H7 (cell line): ENCODE results near the gene ELOF1. TPM values are rescaled to one million over a fixed set of nuclear protein-coding genes. Genes with fewer than 3 reads are reported as not detected.
"Not testable (repeated sequence)": the region's sequence is repeated elsewhere in the genome, so short reads cannot be mapped to it uniquely, and the experiment has no call there.

ENCODE experiments used
- DNase-seq: peaks from one replicate; pipeline ENCODE4 v3.0.0; 2012
- H3K27me3 ChIP-seq: 2 replicates; pipeline ENCODE4 v1.6.0; 2011; ENCODE audit warnings: mild to moderate bottlenecking, low read length; ENCODE audit not compliant: control insufficient read depth, insufficient read depth
- H3K36me3 ChIP-seq: replicated peaks from 2 replicates; pipeline ENCODE4 v1.5.1; 2011; ENCODE audit warnings: low read length; ENCODE audit not compliant: control insufficient read depth, insufficient read depth
- H3K4me3 ChIP-seq: 2 replicates; pipeline ENCODE4 v1.5.1; 2011; ENCODE audit warnings: low read depth, mild to moderate bottlenecking, control low read depth, low read length, moderate library complexity; ENCODE audit not compliant: insufficient read depth
- total RNA-seq: library from RNA; depleted of rRNA; stranded (reverse); fragments of >200 nt; shearing (Covaris generic); gene quantifications from 2 replicates; pipeline ENCODE4 v1.2.3, GENCODE V29; 2014

Gene ELOF1
- total RNA-seq, 1 experiment from 2014 or later = 66.7 TPM

GRCh38 chr19:11578258-11579142, 19.5 kb upstream of the ELOF1 start:
- no peaks in the 10 kb centered on the region for H3K36me3 ChIP-seq
- H3K4me3 ChIP-seq = peak overlapping the region; percentile 41; the same call in 1 of the 2 replicates
- DNase-seq = peak; percentile 90
- H3K27me3 ChIP-seq = no peaks in the 10 kb centered on the region; the same call in 1 of the 2 replicates

- peak within 1 kb of the TSS; percentile 41; the same call in 1 of the 2 replicates for H3K4me3 ChIP-seq
- no peaks in the 10 kb centered on the region; the same call in 1 of the 2 replicates for H3K27me3 ChIP-seq
- H3K36me3 ChIP-seq = no peaks in the 10 kb centered on the region
- peak; percentile 61 for DNase-seq
These were observed 18.6 kb upstream of the ELOF1 start, which contains the start of gene ACP5 for GRCh38 chr19:11577451-11578257. Gene ACP5 (minus strand): TSS chr19:11577645. CDS start chr19:11577317, 328 bp downstream.

GRCh38 chr19:11576227-11576626, 17.2 kb upstream of the ELOF1 start:
- H3K4me3 ChIP-seq = no peak overlapping the region
- DNase-seq = peak; percentile 30
- no peaks in the 10 kb centered on the region for H3K36me3 ChIP-seq
- no peaks in the 10 kb centered on the region; the same call in 1 of the 2 replicates for H3K27me3 ChIP-seq

GRCh38 chr19:11574689-11575088, 15.7 kb upstream of the ELOF1 start:
- H3K36me3 ChIP-seq = no peaks in the 10 kb centered on the region
- no peak overlapping the region for H3K4me3 ChIP-seq
- no peaks in the 10 kb centered on the region; the same call in 1 of the 2 replicates for H3K27me3 ChIP-seq
- DNase-seq = peak; percentile 13

- not testable (repeated sequence) for DNase-seq, H3K4me3 ChIP-seq, H3K27me3 ChIP-seq, H3K36me3 ChIP-seq
These were observed 14.7 kb upstream of the ELOF1 start for GRCh38 chr19:11573763-11574162.

- H3K27me3 ChIP-seq, DNase-seq, H3K36me3 ChIP-seq, H3K4me3 ChIP-seq: not testable (repeated sequence)
These were observed 14.3 kb upstream of the ELOF1 start for GRCh38 chr19:11573354-11573753.

GRCh38 chr19:11570039-11570462, 11.0 kb upstream of the ELOF1 start:
- H3K36me3 ChIP-seq = no peaks in the 10 kb centered on the region

GRCh38 chr19:11566164-11566563, 7.1 kb upstream of the ELOF1 start:
- no peak overlapping the region for H3K4me3 ChIP-seq
- no peaks in the 10 kb centered on the region for H3K27me3 ChIP-seq
- no peaks in the 10 kb centered on the region for H3K36me3 ChIP-seq
- DNase-seq = no peak

More at GRCh38 chr19:11570039-11570462, 11.0 kb upstream of the ELOF1 start:
- DNase-seq = peak; percentile 24
- no peak overlapping the region for H3K4me3 ChIP-seq
- no peaks in the 10 kb centered on the region for H3K27me3 ChIP-seq

GRCh38 chr19:11565649-11565980, 6.6 kb upstream of the ELOF1 start:
- not testable (repeated sequence) for H3K4me3 ChIP-seq, H3K36me3 ChIP-seq, H3K27me3 ChIP-seq, DNase-seq

- not testable (repeated sequence) for DNase-seq, H3K36me3 ChIP-seq, H3K4me3 ChIP-seq, H3K27me3 ChIP-seq
These were observed 5.2 kb upstream of the ELOF1 start for GRCh38 chr19:11564082-11564807.

- Histone ChIP-seq H3K4me3 (no peak overlapping the region), H3K36me3 (no peaks in the 10 kb centered on the region), H3K27me3 (no peaks in the 10 kb centered on the region)
- no peak for DNase-seq
These were observed 4.5 kb upstream of the ELOF1 start for GRCh38 chr19:11563532-11563931.

- no peak overlapping the region for H3K4me3 ChIP-seq
- peak; percentile 88 for DNase-seq
- H3K27me3 ChIP-seq = no peaks in the 10 kb centered on the region
- H3K36me3 ChIP-seq = peaks cover 2% of the 10 kb centered on the region; the same call in 1 of the 2 replicates
These were observed 1.5 kb upstream of the ELOF1 start for GRCh38 chr19:11560404-11561051.

GRCh38 chr19:11556634-11557420, 2.2 kb downstream of the ELOF1 start:
- no peaks in the 10 kb centered on the region for H3K27me3 ChIP-seq
- H3K36me3 ChIP-seq = peaks cover 12% of the 10 kb centered on the region
- H3K4me3 ChIP-seq = no peak overlapping the region
- DNase-seq = no peak
